HG03175 (cell line): Measurements from ENCODE around the gene CLIC3.
"Not testable (repeated sequence)": the region's sequence is repeated elsewhere in the genome, so short reads cannot be mapped to it uniquely, and the experiment has no call there.

Experiments used
- ATAC-seq: cut with Tn5 transposase; IDR thresholded peaks from one replicate; pipeline ENCODE4 v1.9.1; 2021; ENCODE audit warnings: mild to moderate bottlenecking, moderate library complexity; ENCODE audit not compliant: unreplicated experiment

The CLIC3 gene

DNA sequence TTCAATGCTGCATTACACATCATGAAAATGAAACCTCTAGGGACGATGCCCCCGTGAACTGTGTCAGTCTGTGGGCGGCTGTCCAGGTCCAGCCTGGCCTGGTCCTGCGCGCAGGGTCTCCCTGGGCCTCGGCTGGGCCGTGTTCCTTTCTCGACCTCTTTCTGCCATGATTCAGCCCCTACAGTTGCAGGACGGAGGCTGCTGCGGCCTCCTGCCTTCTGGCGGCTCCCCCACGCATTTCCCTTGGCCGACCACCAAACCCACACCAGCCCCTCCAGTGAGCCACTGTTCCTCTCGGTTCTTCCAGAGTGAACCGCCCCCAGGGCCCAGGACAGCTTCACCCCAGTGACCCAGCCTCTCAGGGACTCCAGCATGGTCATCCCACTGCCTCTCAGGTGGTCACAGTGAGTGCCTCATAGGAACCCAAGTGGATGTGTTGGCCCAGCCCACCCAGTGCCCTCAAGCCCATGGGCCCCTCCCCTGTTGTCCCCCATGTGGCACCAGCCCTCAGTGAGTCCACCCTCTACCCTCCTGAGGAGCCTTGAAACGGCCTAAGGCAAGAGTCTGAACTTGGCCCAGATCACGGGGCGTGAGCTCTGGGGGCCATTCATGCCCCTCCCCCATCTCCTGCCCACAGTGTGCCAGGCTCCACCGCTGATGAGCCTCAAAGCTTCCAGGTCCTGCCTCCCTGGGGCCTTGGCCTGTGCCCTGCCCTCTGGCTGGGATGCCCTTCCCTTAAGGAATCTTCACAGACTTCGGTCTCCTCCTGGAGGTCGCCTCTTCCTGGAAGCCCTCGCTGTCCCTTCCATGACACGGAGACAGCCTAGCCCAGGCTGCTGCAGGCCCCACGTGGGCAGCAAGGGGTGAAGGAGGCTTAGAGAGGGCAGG is 10.0 kb upstream of the CLIC3 start:
- no peak for ATAC-seq

DNA sequence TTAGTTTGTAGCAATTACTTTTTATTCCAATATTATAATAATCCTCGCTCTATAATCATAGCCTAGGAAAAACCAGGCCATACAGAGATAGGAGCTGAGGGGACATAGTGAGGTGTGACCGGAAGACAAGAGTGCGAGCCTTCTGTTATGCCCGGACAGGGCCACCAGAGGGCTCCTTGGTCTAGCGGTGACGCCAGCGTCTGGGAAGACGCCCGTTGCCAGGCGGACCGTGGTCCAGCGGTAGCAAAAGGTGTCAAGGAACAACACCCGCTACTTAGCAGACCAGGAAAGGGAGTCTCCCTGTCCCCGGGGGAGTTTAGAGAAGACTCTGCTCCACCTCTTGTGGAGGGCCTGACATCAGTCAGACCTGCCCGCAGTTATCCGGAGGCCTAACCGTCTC is 7.9 kb upstream of the CLIC3 start:
- ATAC-seq: not testable (repeated sequence)

DNA sequence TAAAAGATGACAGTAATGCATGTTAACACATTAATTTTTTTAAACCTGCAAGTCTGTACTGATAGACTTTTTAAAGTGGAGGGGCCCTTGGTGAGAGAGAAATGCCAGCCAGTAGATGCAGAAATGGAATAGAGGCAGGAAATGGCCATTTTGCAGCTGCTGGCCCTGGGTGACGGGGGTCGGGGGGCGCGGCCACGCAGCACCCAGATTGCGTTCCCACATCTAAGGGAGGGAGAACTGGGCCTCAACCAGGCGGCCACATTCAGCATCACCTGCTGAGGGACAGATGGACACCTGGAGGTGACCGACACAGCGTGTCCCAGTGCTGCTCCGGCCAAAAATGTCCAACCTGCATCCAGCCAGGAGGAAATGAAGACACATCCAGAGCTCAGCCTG is 6.3 kb upstream of the CLIC3 start:
- ATAC-seq: no peak

DNA sequence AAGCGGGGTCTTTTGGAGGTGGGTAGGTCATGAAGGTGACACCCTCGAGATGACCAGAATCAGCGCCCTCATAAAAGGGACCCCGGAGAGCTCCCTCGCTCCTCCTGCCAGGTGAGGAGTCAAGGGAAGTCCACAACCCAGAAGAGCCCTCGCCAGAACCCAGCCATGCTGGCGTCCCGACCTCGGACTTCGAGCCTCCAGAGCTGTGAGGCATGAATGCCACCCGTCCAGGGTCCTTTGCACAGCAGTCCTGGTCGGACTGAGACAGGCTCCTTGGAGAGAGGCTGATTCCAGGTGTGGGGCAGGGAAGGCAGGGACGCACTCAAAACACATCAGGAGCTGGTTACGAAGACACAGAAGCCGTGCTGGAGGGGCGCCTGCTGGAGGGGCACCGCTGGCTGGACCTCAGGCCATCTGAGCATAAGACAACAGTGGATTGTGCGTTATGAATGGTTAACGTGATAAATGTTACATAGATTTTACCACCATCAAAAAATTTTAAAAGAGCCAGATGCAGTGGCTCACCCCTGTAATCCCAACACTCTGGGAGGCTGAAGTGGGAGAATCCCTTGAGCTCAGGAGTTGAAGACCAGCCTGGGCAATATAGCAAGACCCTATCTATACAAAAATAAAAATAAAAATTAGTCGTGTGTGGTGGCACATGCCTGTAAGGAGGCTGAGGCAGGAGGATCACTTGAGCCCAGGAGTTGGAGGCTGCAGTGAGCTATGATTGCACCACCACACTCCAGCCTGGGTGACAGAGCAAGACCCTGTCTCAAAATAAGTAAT is 5.7 kb upstream of the CLIC3 start:
- ATAC-seq: no peak

DNA sequence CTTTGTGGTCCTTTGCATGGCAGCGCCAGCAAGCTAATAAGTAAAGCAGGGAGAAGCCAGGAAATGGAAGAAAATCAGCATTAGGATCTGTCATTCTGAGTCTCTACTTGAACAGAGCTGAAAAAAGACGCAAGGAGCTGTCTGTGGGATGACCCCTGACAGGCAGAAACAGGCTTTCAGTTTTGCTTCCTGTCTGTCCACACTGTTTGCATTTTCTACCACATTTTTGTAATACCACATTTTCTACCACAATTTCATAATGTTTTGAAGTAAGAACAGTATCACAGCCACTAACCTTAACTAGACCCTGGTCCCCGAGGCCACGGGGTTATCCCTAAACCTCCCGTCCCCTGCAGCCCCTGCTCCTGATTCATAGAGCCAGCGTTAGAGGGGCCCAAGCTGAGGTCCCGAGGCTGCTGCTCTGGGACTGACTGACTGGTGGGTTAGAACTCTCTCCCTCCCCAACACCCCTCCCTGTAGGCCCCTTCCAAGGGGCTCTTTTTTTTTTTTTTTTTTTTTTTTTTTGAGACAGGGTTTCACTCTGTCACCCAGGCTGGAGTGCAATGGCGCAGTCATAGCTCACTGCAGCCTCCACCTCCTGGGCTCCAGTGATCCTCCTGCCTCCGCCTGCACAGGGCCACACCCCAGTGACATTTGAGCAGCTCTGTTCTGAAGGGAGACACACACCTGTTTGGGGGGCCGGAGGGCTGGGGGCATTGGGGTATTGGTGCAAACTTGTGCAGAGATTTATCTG is 4.0 kb upstream of the CLIC3 start:
- peak; percentile 71 for ATAC-seq

DNA sequence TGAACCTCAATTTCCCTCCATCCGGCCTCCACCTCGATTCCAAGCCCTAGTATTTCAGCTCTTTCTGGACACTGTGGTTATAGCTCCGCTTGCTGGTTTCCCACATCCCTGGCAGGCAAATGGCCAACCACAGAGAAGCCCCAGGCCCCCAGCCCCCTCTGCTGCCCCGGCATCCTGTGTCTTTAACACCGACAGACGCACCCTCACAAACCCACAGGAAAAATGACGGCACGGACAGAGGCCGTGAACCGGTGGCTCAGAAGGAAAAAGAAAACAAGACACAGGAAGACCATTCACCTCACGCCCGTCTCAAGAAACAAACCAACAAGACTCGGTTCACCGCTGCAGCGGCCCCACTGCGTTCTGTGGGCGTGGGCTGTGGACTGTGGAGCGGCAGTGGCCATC is 1.5 kb upstream of the CLIC3 start:
- no peak for ATAC-seq

DNA sequence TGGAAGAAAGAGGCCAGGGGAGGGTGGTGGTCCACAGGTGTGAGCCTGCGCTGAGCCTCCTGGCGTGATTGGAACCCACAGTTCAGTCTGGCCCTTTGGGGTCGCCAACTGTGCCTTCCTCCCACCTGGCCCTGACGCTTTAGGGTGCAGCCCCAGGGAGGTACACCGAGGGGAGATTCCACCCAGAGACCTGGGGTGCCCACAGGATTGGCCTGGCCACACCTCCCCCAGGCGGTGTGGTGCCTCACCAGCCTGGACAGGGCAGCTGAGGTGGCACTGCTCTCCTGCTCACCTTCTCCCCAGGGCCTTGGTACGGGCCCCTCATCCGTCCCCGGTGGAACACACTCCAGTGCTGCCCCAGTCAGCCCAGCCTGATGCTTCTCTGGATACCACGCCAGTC is 1.0 kb upstream of the CLIC3 start:
- no peak for ATAC-seq

DNA sequence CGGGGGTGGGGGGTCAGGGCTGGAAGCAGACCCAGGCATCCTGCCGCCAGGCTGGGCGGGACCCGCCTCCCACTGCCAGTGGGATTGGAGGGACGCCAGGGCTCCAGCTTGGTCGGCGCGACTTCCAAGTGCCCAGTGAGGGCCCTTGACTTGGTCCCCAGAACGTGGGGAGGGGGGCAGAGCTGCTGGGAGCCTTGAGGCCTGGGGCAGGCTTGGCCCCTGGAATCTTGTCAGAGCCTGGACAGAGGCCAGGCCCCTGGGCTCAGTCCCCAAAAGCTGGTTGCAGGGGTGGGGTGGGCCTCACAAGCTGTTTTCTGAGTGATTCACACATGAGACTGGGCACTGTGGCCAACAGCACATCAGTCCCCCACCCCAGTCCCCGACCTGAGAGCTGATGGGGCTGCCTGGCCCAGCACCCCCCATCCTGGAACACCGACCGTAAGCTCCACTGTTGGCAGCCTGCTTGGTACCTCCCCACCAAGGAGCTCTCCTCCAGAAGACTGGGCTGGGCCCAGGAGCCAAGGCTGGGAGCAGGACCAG is 526 bp downstream of the CLIC3 start:
- no peak for ATAC-seq

DNA sequence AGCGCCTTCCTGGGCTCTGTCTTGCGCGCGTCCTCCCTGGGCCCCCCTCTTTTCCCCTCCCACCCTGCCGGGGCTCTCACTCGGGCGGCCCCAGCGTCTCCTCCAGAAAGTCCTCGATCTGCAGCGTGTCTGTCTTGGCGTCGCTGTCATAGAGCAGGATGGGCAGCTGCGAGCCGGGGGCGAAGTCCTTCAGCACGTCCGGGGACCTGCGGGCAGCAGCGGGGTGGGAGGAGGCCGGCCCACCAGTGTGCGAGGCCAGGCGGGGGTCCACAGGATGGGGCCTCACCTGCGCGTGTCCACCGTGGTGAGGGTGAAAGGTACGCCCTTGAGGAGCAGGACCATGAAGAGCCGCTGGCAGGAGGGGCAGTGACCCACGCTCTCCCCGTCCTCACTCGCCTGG is 1.0 kb downstream of the CLIC3 start:
- ATAC-seq: no peak

DNA sequence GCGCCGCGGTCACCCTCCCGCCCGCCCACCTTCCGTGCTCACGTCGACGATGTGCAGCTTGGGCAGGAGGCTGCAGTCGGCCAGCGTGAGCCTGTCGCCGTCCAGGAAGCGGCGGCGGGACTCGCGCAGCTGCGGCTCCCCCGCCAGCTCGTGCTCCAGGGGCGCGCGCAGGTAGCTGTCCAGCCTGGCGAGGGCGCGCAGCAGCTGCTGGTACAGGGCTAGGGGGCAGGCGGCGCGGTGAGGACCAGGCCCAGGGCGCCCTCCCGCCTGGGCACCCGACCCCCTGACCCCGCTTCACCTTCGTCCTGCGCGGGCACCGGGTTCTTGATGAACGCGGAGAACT is 1.5 kb downstream of the CLIC3 start:
- no peak for ATAC-seq

DNA sequence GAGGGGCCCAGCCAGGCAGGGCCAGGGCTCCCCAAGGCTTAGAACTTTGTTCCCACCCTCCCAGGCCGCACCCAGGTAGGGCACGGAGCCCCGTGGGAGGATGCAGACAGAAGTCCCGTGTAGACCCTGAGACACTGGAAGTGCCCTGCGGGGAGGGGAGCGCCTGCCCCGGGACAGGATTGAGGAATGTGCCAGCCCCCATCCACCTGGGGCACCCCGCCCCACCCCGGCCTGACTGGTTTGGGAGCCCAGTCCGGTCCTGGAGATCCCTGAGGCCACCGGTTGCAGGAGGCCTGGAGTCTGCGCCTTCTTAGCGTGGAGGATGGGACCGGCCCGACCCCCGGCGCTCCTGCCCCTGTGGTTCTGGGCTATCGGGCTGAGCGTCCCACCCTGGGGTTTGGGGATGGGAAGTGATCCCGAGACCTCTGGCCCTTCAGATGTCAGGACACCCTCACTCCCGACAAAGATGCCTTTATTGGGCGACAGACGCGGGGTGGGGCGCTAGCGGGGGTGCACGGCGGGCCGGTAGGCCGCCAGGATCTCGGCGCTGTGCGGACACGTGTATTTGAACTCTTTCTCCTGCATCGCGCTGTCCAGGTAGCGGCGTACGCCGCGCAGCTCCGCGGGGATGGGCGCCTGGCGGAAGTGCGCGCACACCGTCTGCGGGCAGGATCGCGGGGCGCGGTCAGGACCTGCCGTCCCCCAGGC is 2.0 kb downstream of the CLIC3 start:
- no peak for ATAC-seq

DNA sequence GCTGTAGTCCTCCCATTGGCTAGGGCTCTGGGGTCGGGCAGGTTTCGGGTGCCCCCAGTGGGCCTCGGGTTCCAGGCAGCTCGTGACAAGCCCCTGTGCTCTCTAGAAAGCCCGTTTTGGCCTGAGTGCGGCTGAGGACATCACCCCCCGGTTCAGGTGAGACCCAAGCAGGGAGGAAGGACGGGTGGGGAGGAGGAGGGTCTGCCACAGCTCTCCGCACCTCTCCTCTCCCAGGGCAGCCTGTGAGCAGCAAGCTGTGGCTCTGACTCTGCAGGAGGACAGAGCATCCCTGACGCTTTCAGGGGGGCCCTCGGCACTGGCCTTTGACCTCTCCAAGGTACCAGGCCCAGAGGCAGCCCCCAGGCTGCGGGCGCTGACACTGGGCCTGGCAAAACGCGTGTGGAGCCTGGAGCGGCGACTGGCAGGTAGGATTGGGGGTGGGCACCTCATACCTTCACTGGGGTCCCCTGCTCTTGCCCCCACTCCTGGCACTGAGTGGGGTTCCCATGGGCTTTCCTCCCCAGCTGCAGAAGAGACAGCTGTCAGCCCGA is 3.5 kb downstream of the CLIC3 start:
- ATAC-seq: no peak

DNA sequence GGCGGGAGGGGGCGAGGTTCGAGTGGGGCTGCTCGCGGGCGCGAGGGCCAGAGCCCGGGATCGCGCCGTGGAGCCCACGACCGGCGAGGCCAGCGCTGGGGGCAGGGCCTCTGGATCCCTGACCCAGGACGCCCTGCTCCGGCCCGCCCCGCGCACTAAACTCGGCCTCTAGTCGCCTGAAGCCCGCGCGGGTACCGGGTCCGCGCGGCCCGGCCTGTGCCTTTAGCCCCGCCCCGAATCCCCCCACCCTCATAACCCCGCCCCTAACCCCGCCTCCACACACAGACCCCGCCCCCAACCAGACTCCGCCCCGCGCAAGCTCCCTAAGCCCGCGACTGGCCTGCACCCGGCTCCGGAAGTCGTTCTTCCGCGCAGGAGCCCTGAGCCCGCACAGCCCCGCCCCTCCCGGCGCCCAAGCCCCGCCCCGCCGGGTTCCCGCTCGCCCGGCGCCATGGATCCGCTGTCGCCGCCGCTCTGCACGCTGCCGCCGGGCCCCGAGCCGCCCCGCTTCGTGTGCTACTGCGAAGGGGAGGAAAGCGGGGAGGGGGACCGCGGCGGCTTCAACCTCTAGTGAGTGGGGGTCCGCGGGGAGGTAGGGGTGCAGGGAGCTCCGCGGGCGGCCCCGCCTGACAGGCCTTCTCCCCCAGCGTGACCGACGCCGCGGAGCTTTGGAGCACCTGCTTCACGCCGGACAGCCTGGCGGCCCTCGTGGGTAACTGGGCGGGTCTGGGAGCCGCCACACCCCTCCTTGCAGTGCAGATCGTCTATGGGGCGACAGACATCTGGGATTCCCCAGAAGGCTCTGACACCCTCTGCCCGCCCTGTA is 4.2 kb downstream of the CLIC3 start, which contains the start of gene PAXX:
TSS of gene PAXX (plus strand) at position 430 of the 826 bp plus-strand sequence. CDS start at position 452, 22 bp downstream.
- peak; percentile 83 for ATAC-seq

DNA sequence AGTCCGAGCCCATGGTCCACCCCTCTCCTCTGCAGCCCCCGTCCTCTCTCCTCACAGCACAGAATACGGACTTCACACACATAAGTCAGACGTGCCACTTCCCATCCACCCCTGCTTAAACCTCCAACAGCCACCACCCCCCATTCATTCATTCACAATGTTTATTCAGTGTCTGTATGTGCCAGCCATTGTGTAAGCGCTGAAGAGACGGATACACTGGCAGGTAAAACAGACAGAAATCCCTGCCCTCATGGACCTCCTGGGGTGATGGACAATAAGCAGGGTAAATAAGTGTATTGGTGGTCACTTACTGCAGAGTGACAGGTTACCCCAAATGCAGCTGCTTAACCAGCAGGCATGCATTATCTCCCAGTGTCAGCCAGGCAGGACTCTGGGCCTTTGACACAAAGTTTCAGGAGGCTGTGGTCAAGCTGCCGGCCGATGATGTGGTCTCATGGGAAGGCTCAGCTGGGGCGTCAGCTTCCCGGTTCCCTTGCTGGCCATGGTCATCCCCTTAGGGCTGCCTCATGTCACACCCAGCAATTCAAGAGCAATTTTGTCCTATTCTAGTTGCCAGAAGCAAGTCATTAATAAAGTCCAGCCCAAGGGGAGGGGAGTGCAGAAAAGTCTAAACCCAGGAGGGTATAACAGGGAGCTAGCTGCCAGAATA is 6.0 kb downstream of the CLIC3 start:
- no peak for ATAC-seq

DNA sequence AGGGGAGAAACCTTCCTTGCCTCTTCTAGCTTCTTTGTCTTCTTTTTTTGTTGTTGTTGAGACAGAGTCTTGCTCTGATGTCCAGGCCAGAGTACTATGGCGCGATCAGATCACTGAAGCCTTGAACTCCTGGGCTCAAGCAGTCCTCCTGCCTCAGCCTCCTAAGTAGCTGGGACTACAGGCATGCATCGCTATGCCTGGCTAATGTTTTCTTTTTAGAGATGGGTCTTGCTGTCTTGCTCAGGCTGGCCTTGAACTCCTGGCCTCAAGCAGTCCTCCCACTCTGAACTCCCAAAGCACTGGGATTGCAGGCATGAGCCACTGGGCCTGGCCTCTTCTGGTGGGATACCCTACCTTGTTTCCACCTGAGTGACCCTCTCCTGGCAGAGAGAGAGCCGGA is 7.5 kb downstream of the CLIC3 start:
- ATAC-seq: no peak

DNA sequence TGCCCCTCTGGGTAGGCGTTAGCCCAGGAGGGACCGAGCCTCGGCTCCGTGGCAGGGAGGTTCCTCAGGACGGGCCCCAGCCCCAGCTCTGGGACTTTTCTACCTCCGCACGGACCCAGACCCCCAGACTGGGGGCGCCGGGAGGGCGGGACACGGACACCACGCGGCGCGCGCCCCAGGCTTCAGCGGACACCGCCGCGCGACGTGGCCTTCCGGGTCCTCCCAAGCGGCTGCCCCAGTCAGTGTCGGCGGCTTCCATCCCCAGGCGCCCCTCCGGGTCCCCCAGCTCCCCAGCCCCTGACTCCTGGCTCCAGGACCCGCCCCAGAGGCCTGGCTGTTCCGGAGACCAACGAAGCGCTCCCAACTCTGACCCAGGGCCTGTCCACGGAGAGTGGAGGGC is 10.5 kb downstream of the CLIC3 start:
- ATAC-seq: no peak

DNA sequence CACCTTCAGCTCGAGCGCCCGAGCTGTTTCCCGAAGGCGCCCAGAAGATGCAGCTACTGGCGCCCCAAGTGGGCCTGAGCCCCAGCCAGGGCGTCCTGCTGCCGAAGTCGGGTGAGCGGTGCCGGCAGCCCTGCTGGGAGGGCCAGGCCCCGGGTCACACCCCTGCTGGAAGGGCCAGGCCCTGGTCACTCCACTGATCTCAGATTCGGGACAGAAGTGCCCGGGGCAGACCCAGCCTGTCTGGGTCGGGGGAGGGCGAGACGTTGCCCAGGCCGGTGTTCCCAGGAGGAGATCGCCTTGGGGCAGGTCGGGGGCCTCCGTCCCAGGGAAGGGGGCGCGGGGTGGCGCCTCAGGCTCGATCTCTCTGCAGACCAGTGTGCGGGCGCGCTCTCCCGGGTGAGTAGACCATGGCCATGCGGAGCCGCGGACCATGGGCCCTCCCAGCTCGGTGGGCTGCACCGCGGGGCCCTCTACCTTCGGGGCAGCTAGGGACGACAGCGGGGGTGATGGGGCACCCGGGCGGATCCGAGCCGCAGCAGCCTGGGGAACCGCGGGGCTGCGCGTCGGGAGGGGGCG is 11.3 kb downstream of the CLIC3 start:
- no peak for ATAC-seq

DNA sequence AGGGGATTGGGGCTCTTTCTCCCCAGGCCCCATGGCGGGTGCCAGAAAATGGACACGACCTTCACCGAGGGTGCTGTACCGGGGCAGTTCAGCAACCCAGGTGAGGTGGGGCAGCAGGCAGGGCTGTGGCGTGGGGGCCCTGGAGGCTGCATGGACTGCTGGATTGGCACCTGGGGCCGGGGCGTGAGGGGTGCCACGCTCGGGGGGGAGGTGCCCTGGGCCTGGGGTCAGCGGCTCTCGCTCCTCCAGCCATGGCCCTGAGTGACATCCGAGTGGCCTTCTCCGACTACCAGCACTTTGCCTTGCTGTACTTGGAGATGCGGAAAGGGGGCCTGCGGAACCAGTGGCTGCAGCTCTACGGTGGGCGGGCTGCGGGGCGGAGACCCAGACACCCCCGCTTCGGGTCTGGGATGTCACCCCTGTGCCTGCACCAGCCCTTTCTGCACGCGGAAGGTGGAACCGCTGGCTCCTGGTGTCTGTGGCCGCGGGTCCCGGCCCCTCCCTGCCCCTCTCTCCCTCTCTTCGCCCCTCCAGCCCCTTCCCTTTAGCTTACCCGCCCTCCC is 11.8 kb downstream of the CLIC3 start:
- no peak for ATAC-seq
